Esophagus muscularis mucosa (tissue), 4 donors: ENCODE results near the gene DCTN3.

Source experiments
- EP300 ChIP-seq: sonication (generic); formaldehyde crosslinking; IDR thresholded peaks from one replicate; pipeline ENCODE4 v1.6.1; 2017; ENCODE audit warnings: antibody characterized with exemption
- POLR2AphosphoS5 ChIP-seq, 2 donors: sonication (generic); formaldehyde crosslinking; IDR thresholded peaks; one replicate each; pipeline ENCODE4 v1.6.1; 2017; ENCODE audit warnings: antibody characterized with exemption in 2 of 2
- TF ChIP-seq, protein P1 (sequence below), 3 experiments: fragments of 200-600 bp in 2 of 3; fragments of 450-650 bp in 1 of 3; sonication (generic) in 2 of 3; IDR thresholded peaks; one replicate each; pipeline ENCODE4 v1.5.1; 2017 to 2019; ENCODE audit warnings: antibody characterized with exemption in 3 of 3, mild to moderate bottlenecking in 2 of 3, moderate library complexity in 1 of 3

DNA sequence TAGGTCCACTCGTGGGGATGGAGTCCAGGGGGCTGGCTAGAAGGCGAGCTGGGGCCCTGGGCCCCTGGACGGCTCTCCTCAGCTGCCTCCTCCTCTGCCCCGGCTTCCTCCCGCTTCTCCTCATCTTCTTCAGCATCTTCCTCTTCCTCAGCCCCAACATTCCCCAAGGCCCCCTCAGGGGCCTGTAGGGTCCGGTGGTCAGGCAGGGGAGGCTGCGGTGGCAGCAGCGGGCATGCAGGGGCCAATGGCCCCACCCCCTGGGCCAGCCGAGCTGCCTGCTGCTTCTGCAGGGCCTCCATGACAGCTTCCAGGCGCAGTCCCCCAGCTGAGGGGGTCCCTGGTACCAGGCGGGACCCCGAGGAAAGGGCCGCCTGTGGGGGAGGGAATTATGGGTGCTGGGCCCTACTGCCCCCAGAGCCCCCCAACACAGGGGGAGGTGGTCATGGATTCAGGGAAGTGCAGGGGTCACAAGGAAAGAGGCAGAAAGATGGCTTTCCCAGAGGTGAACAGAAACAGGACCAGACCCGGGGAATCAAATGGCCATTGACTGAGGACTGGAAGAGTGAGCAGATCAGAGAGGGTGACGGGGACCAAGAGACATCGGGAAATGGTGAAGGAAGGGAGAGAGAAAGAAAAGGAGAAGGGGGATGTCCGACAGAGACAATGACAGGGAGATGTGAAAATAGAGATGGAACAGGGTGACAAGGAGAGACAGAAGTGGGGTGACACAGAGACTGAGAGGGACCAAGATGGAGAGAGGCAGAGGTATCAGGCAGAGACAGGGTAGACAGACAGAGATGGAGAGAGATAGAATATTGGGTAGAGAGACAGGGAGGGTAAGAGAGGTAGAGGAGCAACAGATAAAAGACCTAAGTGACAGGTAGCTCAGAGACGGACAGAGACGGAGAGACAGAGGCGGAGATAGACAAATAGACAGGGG, 7.7 kb upstream of the DCTN3 start:
- TF ChIP-seq, protein P1, sequence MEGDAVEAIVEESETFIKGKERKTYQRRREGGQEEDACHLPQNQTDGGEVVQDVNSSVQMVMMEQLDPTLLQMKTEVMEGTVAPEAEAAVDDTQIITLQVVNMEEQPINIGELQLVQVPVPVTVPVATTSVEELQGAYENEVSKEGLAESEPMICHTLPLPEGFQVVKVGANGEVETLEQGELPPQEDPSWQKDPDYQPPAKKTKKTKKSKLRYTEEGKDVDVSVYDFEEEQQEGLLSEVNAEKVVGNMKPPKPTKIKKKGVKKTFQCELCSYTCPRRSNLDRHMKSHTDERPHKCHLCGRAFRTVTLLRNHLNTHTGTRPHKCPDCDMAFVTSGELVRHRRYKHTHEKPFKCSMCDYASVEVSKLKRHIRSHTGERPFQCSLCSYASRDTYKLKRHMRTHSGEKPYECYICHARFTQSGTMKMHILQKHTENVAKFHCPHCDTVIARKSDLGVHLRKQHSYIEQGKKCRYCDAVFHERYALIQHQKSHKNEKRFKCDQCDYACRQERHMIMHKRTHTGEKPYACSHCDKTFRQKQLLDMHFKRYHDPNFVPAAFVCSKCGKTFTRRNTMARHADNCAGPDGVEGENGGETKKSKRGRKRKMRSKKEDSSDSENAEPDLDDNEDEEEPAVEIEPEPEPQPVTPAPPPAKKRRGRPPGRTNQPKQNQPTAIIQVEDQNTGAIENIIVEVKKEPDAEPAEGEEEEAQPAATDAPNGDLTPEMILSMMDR (IDR thresholded peaks at IDR 0.05) = no peak
- TF ChIP-seq POLR2AphosphoS5 (IDR thresholded peaks at IDR 0.05) (no peak), EP300 (no peak)
